Liver (tissue), 9 donors: ENCODE data around the gene MRM1. TPM values are rescaled to one million over a fixed set of nuclear protein-coding genes. Genes with fewer than 3 reads are reported as not detected.

Source experiments
- DNase-seq: peaks from one replicate; pipeline ENCODE4 v3.0.0-alpha.2; 2017; ENCODE audit warnings: low spot score
- H3K27ac ChIP-seq, 2 donors: one replicate each; pipeline ENCODE4 v1.7.0; 2013; ENCODE audit warnings: inconsistent platforms in 2 of 2, low read length in 2 of 2, control low read depth in 1 of 2, low read depth in 1 of 2, mild to moderate bottlenecking in 1 of 2
- H3K27me3 ChIP-seq, 4 donors: one replicate each; pipeline versions ENCODE4 v1.6.1 to v1.7.0; 2013; ENCODE audit warnings: low read length in 3 of 4, inconsistent platforms in 1 of 4, mild to moderate bottlenecking in 1 of 4, moderate library complexity in 1 of 4; ENCODE audit not compliant: control insufficient read depth in 4 of 4, insufficient read depth in 4 of 4
- H3K36me3 ChIP-seq, 4 donors: one replicate each; pipeline versions ENCODE4 v1.6.1 to v1.7.0; 2013; ENCODE audit warnings: low read length in 3 of 4, mild to moderate bottlenecking in 3 of 4, low read depth in 1 of 4, moderate library complexity in 1 of 4; ENCODE audit not compliant: control insufficient read depth in 4 of 4, insufficient read depth in 3 of 4
- H3K4me1 ChIP-seq, 4 donors: one replicate each; pipeline versions ENCODE4 v1.6.1 to v1.7.0; 2013; ENCODE audit warnings: low read length in 3 of 4, mild to moderate bottlenecking in 3 of 4, moderate library complexity in 1 of 4; ENCODE audit not compliant: control insufficient read depth in 4 of 4, insufficient read depth in 4 of 4
- H3K4me3 ChIP-seq, 3 donors: one replicate each; pipeline versions ENCODE4 v1.6.1 to v1.7.0; 2013; ENCODE audit warnings: low read length in 3 of 3, control low read depth in 1 of 3, low read depth in 1 of 3, mild to moderate bottlenecking in 1 of 3
- H3K9ac ChIP-seq, 2 donors: one replicate each; pipeline ENCODE4 v1.7.0; 2013; ENCODE audit warnings: low read length in 2 of 2, mild to moderate bottlenecking in 2 of 2, moderate library complexity in 2 of 2, control low read depth in 1 of 2, low read depth in 1 of 2
- H3K9me3 ChIP-seq, 4 donors: one replicate each; pipeline versions ENCODE4 v1.6.1 to v1.7.0; 2013; ENCODE audit warnings: low read length in 3 of 4; ENCODE audit not compliant: control insufficient read depth in 4 of 4
- ATF3 ChIP-seq: IDR thresholded peaks from 2 replicates; pipeline ENCODE4 v1.6.1; 2016; ENCODE audit warnings: antibody characterized with exemption
- CTCF ChIP-seq: fragments of 150-350 bp; IDR thresholded peaks from 2 replicates; pipeline ENCODE4 v1.5.1; 2017; ENCODE audit warnings: improper control_type of control experiment, low read depth, low read length; ENCODE audit not compliant: missing input control
- EGR1 ChIP-seq, 2 donors: IDR thresholded peaks; 2 replicates each; pipeline ENCODE4 v1.6.1; 2016 to 2018; ENCODE audit warnings: antibody characterized with exemption in 2 of 2, low read depth in 2 of 2
- FOXA1 ChIP-seq: IDR thresholded peaks from 2 replicates; pipeline ENCODE4 v1.6.1; 2016; ENCODE audit warnings: antibody characterized with exemption
- FOXA2 ChIP-seq: IDR thresholded peaks from 2 replicates; pipeline ENCODE4 v1.6.1; 2016; ENCODE audit warnings: antibody characterized with exemption
- GABPA ChIP-seq, 2 donors: IDR thresholded peaks in 1 of 2; conservative IDR thresholded peaks in 1 of 2; 2 replicates each; pipeline ENCODE4 v1.6.1; 2016; ENCODE audit warnings: antibody characterized with exemption in 2 of 2, mild to moderate bottlenecking in 1 of 2, moderate library complexity in 1 of 2
- HNF4A ChIP-seq, 2 donors: conservative IDR thresholded peaks; 2 replicates each; pipeline ENCODE4 v1.6.1; 2016; ENCODE audit warnings: antibody characterized with exemption in 2 of 2, mild to moderate bottlenecking in 2 of 2
- HNF4G ChIP-seq: IDR thresholded peaks from 2 replicates; pipeline ENCODE4 v1.6.1; 2016; ENCODE audit warnings: antibody characterized with exemption
- JUND ChIP-seq, 2 donors: IDR thresholded peaks; 2 replicates each; pipeline ENCODE4 v1.6.1; 2016; ENCODE audit warnings: antibody characterized with exemption in 2 of 2
- NR2F2 ChIP-seq: IDR thresholded peaks from 2 replicates; pipeline ENCODE4 v1.6.1; 2016; ENCODE audit warnings: antibody characterized with exemption
- RAD21 ChIP-seq, 2 donors: IDR thresholded peaks; 2 replicates each; pipeline ENCODE4 v1.6.1; 2016; ENCODE audit warnings: antibody characterized with exemption in 2 of 2, mild to moderate bottlenecking in 2 of 2
- RXRA ChIP-seq, 2 donors: IDR thresholded peaks; 2 replicates each; pipeline ENCODE4 v1.6.1; 2017 to 2018; ENCODE audit warnings: antibody characterized with exemption in 2 of 2, mild to moderate bottlenecking in 1 of 2
- SP1 ChIP-seq: IDR thresholded peaks from 2 replicates; pipeline ENCODE4 v1.6.1; 2018; ENCODE audit warnings: antibody characterized with exemption, mild to moderate bottlenecking
- TAF1 ChIP-seq: conservative IDR thresholded peaks from 2 replicates; pipeline ENCODE4 v1.6.1; 2016; ENCODE audit warnings: antibody characterized with exemption, mild to moderate bottlenecking
- YY1 ChIP-seq: IDR thresholded peaks from 2 replicates; pipeline ENCODE4 v1.6.1; 2016; ENCODE audit warnings: antibody characterized with exemption, mild to moderate bottlenecking
- WGBS: extraction: QIAGEN DNeasy Blood & Tissue Kit; methylation state at CpG from one replicate; pipeline ENCODE4 v1.1.7; 2013; 5-methylcytosine and 5-hydroxymethylcytosine counted together
- polyA plus RNA-seq, 2 donors: library from polyadenylated mRNA; stranded (reverse) in 1 of 2; unstranded in 1 of 2; fragments of 200-250 nt in 1 of 2; fragments of >200 nt in 1 of 2; fragmentation: Nextera tagmentation in 1 of 2; extraction: Ambion mirVana in 1 of 2; gene quantifications; one replicate each; pipeline versions ENCODE4 v1.2.1 to v1.2.3, GENCODE V29; 2013 to 2015
- total RNA-seq, 2 donors: library from RNA; depleted of rRNA; stranded (reverse); fragments of >200 nt; gene quantifications; one replicate each; pipeline ENCODE4 v1.2.3, GENCODE V29; 2014
- TF ChIP-seq, protein P1 (sequence below): IDR thresholded peaks from 2 replicates; pipeline ENCODE4 v1.6.1; 2016; ENCODE audit warnings: antibody characterized with exemption, mild to moderate bottlenecking
- TF ChIP-seq, protein P2 (sequence below): IDR thresholded peaks from 2 replicates; pipeline ENCODE4 v1.6.1; 2016; ENCODE audit warnings: antibody characterized with exemption
- TF ChIP-seq, protein P3 (sequence below): IDR thresholded peaks from 2 replicates; pipeline ENCODE4 v1.6.1; 2016; ENCODE audit warnings: antibody characterized with exemption
- donor health status: healthy.
- donor health status: healthy.
- donor health status: healthy.
- donor health status: healthy.
- donor health status: healthy.

MRM1 gene
- total and polyA plus RNA-seq, 4 donors, result 3.2 to 5.9 (median 5.2) TPM

DNA sequence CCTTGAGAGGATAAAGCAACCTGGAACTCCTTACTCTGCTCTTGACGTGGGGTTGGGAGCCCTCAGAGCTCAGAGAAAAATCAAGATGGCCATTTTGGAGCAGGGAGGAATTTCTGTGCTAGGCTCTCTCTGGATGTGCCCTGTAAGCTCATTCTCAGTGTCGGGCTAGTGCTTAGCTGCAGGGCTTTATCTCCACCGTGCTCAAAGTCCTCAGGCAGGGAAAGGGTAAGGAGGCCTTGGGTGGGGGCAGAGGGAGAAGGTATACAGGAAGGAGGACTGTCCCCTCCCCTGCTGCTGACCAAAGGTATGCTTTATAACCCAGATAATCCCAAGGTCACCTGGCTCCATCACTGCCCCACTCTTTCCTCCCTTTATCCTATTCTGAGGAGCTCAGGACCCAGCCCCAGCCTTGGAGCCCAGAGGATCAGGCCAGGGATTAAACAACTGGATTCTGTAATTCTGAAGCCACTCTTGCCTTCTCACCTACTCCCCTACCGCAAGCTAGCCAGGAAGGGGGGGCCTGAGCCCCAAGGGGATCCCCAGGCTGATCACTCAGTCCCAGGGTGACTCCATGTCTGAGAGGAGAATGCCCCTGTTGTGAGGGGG, 8.6 kb upstream of the MRM1 start:
- no peak for TF ChIP-seq HNF4G
- TF ChIP-seq JUND (IDR thresholded peaks at IDR 0.05), result no peak
- TF ChIP-seq, protein P1, sequence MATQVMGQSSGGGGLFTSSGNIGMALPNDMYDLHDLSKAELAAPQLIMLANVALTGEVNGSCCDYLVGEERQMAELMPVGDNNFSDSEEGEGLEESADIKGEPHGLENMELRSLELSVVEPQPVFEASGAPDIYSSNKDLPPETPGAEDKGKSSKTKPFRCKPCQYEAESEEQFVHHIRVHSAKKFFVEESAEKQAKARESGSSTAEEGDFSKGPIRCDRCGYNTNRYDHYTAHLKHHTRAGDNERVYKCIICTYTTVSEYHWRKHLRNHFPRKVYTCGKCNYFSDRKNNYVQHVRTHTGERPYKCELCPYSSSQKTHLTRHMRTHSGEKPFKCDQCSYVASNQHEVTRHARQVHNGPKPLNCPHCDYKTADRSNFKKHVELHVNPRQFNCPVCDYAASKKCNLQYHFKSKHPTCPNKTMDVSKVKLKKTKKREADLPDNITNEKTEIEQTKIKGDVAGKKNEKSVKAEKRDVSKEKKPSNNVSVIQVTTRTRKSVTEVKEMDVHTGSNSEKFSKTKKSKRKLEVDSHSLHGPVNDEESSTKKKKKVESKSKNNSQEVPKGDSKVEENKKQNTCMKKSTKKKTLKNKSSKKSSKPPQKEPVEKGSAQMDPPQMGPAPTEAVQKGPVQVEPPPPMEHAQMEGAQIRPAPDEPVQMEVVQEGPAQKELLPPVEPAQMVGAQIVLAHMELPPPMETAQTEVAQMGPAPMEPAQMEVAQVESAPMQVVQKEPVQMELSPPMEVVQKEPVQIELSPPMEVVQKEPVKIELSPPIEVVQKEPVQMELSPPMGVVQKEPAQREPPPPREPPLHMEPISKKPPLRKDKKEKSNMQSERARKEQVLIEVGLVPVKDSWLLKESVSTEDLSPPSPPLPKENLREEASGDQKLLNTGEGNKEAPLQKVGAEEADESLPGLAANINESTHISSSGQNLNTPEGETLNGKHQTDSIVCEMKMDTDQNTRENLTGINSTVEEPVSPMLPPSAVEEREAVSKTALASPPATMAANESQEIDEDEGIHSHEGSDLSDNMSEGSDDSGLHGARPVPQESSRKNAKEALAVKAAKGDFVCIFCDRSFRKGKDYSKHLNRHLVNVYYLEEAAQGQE, result no peak
- TF ChIP-seq NR2F2, result no peak
- no peaks in the 10 kb centered on the region for H3K9me3 ChIP-seq
- peak overlapping the region in 1 of 3 donors; percentile 95 for H3K4me3 ChIP-seq
- H3K9ac ChIP-seq, result no peak overlapping the region
- DNase-seq, result no peak
- peaks cover 5 to 22% (median 8%) of the 10 kb centered on the region in 4 donors for H3K4me1 ChIP-seq
- WGBS, result 48% methylated on average over 4 of the region's 4 CpGs
- peaks cover 0 to 11% (median 7%) of the 10 kb centered on the region in 4 donors for H3K36me3 ChIP-seq
- H3K27ac ChIP-seq, result no peak overlapping the region
- no peaks in the 10 kb centered on the region for H3K27me3 ChIP-seq

DNA sequence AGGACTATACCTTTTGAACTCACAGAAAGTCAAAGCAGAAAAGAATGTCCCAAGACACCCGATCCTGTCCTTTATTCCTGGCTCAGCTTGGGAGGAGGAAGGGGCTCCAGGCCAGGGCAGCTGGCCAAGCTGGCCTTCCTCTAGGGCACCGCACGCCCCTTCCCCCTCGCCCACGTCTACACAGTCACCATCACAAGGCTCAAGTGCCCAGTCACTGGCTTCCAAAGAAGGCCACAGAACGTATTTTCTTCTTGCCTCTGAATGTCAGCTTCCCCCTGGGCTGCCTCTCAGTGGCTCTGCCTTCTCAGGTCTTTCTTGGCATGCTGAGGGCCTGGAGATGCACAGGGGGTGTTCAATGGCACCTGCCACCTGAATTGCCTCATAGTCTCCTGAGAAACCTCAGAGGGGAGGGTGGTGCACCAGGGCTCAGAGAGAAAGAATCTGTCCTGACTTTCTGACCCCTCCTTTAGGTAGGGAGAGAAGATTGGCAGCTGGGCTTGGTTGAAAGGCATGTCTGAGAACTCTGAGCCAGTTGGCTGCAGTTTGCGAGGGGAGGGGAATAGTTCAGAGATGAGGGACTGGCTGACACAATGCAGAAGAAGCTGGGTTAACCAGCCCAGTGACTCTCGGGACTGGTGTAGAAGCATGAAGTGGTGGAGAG, 7.6 kb upstream of the MRM1 start:
- WGBS, result 81% methylated on average over 8 of the region's 8 CpGs
- H3K4me3 ChIP-seq, result no peak overlapping the region
- peaks cover 5 to 22% (median 8%) of the 10 kb centered on the region in 4 donors for H3K4me1 ChIP-seq

More for the DNA sequence above, 7.6 kb upstream of the MRM1 start:
- DNase-seq, result no peak
- H3K27me3 ChIP-seq, result no peaks in the 10 kb centered on the region
- no peaks in the 10 kb centered on the region for H3K9me3 ChIP-seq
- H3K36me3 ChIP-seq, result peaks cover 0 to 6% (median 2%) of the 10 kb centered on the region in 4 donors
- no peak for TF ChIP-seq RAD21 (IDR thresholded peaks at IDR 0.05)
- no peak for TF ChIP-seq HNF4A (conservative IDR thresholded peaks at IDR 0.05)
- no peak for TF ChIP-seq HNF4G
- no peak for TF ChIP-seq TAF1
- TF ChIP-seq FOXA1, result no peak
- TF ChIP-seq, protein P2, sequence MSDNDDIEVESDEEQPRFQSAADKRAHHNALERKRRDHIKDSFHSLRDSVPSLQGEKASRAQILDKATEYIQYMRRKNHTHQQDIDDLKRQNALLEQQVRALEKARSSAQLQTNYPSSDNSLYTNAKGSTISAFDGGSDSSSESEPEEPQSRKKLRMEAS, result no peak
- no peak for TF ChIP-seq EGR1 (IDR thresholded peaks at IDR 0.05; ENCODE audit: low read depth in 2 of 2)
- no peak for TF ChIP-seq YY1
- TF ChIP-seq CTCF, result no peak
- TF ChIP-seq JUND (IDR thresholded peaks at IDR 0.05), result no peak
- TF ChIP-seq SP1, result no peak
- TF ChIP-seq NR2F2, result no peak
- TF ChIP-seq, protein P1, result no peak
- TF ChIP-seq, protein P3, sequence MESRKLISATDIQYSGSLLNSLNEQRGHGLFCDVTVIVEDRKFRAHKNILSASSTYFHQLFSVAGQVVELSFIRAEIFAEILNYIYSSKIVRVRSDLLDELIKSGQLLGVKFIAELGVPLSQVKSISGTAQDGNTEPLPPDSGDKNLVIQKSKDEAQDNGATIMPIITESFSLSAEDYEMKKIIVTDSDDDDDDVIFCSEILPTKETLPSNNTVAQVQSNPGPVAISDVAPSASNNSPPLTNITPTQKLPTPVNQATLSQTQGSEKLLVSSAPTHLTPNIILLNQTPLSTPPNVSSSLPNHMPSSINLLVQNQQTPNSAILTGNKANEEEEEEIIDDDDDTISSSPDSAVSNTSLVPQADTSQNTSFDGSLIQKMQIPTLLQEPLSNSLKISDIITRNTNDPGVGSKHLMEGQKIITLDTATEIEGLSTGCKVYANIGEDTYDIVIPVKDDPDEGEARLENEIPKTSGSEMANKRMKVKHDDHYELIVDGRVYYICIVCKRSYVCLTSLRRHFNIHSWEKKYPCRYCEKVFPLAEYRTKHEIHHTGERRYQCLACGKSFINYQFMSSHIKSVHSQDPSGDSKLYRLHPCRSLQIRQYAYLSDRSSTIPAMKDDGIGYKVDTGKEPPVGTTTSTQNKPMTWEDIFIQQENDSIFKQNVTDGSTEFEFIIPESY, result no peak
- TF ChIP-seq RXRA (IDR thresholded peaks at IDR 0.05), result no peak
- no peak for TF ChIP-seq GABPA (IDR thresholded peaks at IDR 0.05 in 1 of 2, conservative IDR thresholded peaks at IDR 0.05 in 1 of 2)
- TF ChIP-seq ATF3, result no peak
- TF ChIP-seq FOXA2, result no peak
- H3K9ac ChIP-seq, result no peak overlapping the region
- H3K27ac ChIP-seq, result no peak overlapping the region
